Upper lobe of left lung (tissue), 6 donors: ENCODE results near the gene VSX2. TPM values are rescaled to one million over a fixed set of nuclear protein-coding genes. Genes with fewer than 3 reads are reported as not detected.

Source experiments
- ATAC-seq, 2 donors: fragments of 200-7000 bp; cut with Tn5 transposase; one replicate each; pipeline ENCODE4 v1.9.1; 2022; ENCODE audit warnings: mild to moderate bottlenecking in 2 of 2, moderate library complexity in 2 of 2; ENCODE audit not compliant: low FRiP score in 2 of 2
- DNase-seq, 2 donors: peaks; one replicate each; pipeline ENCODE4 v3.0.0-alpha.2; 2019 to 2020
- H3K27ac ChIP-seq, 4 donors: fragments of 200-600 bp; sonication (generic); one replicate each; pipeline ENCODE4 v1.5.1; 2016 to 2019
- H3K27me3 ChIP-seq, 4 donors: fragments of 200-600 bp; sonication (generic); one replicate each; pipeline ENCODE4 v1.5.1; 2017 to 2019
- H3K36me3 ChIP-seq, 4 donors: fragments of 200-600 bp; sonication (generic); one replicate each; pipeline ENCODE4 v1.5.1; 2016 to 2019
- H3K4me1 ChIP-seq, 4 donors: fragments of 200-600 bp; sonication (generic); one replicate each; pipeline ENCODE4 v1.5.1; 2018 to 2019
- H3K4me3 ChIP-seq, 4 donors: fragments of 200-600 bp; sonication (generic); one replicate each; pipeline ENCODE4 v1.5.1; 2017 to 2019; ENCODE audit warnings: mild to moderate bottlenecking in 2 of 4, moderate library complexity in 1 of 4
- H3K9me3 ChIP-seq, 4 donors: fragments of 200-600 bp; sonication (generic); one replicate each; pipeline ENCODE4 v1.5.1; 2018 to 2019
- EP300 ChIP-seq, 4 donors: sonication (generic); formaldehyde crosslinking; IDR thresholded peaks; one replicate each; pipeline ENCODE4 v1.5.1; 2017; ENCODE audit warnings: antibody characterized with exemption in 4 of 4, control low read depth in 2 of 4
- POLR2A ChIP-seq, 4 donors: fragments of 450-650 bp; IDR thresholded peaks; one replicate each; pipeline ENCODE4 v1.5.1; 2016 to 2017; ENCODE audit warnings: antibody characterized with exemption in 4 of 4, mild to moderate bottlenecking in 2 of 4
- POLR2AphosphoS5 ChIP-seq, 2 donors: sonication (generic); formaldehyde crosslinking; IDR thresholded peaks; one replicate each; pipeline ENCODE4 v1.5.1; 2017; ENCODE audit warnings: antibody characterized with exemption in 2 of 2
- WGBS, 2 donors: methylation state at CpG; one replicate each; pipeline ENCODE4 v1.1.5; 2017 to 2018; 5-methylcytosine and 5-hydroxymethylcytosine counted together
- total RNA-seq, 6 donors: library from RNA; depleted of rRNA in 4 of 6; stranded (reverse); fragments of >200 nt in 4 of 6; gene quantifications; one replicate each; pipeline versions ENCODE4 v1.1.0 to v1.2.1, GENCODE V29; 2016 to 2021
- TF ChIP-seq, protein P1 (sequence below), 6 experiments: fragments of 450-650 bp in 4 of 6; fragments of 200-600 bp in 2 of 6; sonication (generic) in 2 of 6; IDR thresholded peaks; one replicate each; pipeline ENCODE4 v1.5.1; 2016 to 2019; ENCODE audit warnings: antibody characterized with exemption in 6 of 6
- donor health status: DM: no; HTN: no; CAD: no; lungs with moderate emphysema.
- donor health status: DM: no; HTN: yes; CAD: no; lungs with severe emphysema.

The VSX2 gene
- total RNA-seq, 6 donors from 2014 or later: 0.30 TPM; not detected in 5

DNA sequence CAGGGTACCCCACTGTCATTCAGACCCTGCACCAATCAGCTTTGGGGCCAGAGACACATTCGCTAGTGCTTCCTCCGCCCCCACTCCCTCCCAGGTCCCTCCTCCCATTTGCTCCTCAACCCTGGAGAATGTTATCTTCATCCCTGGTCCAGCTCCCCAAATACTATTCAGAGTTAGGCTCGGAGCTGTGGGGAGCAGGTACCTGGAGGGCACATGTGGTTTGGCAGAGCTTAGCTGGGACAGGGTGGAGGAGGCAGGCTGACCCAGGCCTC lies 19.5 kb downstream of the VSX2 start:
- Histone ChIP-seq H3K36me3 (no peaks in the 10 kb centered on the region), H3K9me3 (no peaks in the 10 kb centered on the region), H3K4me1 (peaks cover 11 to 19% (median 14%) of the 10 kb centered on the region in 4 donors), H3K27me3 (peaks cover 0 to 5% (median 2%) of the 10 kb centered on the region in 4 donors), H3K27ac (no peak overlapping the region), H3K4me3 (no peak overlapping the region)
- ATAC-seq: no peak
- DNase-seq: no peak
- 77 to 79% methylated on average over 3 of the region's 3 CpGs for whole genome bisulfite sequencing, 2 donors
- no peak for TF ChIP-seq POLR2A (IDR thresholded peaks at IDR 0.05)

DNA sequence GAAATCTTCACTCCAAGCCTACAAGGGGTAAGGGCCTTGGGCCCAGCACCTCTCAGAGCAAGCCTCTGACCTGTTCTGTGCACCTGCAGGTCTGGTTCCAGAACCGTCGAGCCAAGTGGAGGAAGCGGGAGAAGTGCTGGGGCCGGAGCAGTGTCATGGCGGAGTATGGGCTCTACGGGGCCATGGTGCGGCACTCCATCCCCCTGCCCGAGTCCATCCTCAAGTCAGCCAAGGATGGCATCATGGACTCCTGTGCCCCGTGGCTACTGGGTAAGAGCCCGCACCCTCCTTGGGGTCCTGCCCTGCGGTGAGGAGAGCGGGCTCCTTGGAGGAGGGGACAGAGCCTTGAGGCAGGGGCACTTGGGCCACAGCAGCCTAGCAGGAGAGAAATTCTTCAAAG lies 20.3 kb downstream of the VSX2 start:
- peaks cover 0 to 5% (median 2%) of the 10 kb centered on the region in 4 donors for H3K27me3 ChIP-seq
- ATAC-seq: no peak
- peak in 1 of 2 donors; percentile 56 for DNase-seq
- no peak overlapping the region for H3K4me3 ChIP-seq
- H3K36me3 ChIP-seq: no peaks in the 10 kb centered on the region
- no peak overlapping the region for H3K27ac ChIP-seq
- peaks cover 11 to 19% (median 14%) of the 10 kb centered on the region in 4 donors for H3K4me1 ChIP-seq
- H3K9me3 ChIP-seq: no peaks in the 10 kb centered on the region
- TF ChIP-seq EP300 (IDR thresholded peaks at IDR 0.05) (no peak), POLR2A (IDR thresholded peaks at IDR 0.05) (no peak)
- 95 to 98% methylated on average over 12 of the region's 12 CpGs for WGBS, 2 donors

DNA sequence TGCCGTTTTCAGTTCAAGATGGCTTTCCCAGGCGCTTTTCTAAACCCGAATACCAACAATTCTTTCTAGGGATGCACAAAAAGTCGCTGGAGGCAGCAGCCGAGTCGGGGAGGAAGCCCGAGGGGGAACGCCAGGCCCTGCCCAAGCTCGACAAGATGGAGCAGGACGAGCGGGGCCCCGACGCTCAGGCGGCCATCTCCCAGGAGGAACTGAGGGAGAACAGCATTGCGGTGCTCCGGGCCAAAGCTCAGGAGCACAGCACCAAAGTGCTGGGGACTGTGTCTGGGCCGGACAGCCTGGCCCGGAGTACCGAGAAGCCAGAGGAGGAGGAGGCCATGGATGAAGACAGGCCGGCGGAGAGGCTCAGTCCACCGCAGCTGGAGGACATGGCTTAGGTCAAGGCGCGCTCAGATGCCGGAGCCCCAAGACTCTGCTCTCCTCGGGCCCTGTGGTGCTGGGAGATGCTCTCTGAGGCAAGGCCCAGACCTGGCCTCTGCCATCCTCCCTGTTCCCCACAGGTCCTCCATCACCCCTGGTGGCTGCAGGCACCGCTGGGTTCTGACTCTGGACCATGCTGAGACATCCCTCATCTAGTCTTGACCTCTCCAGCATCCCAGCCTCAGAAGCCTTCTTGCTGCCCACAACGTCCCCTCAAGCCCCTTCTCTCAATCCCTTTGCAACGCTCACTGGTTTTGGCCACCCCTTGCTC lies 21.4 kb downstream of the VSX2 start:
- Histone ChIP-seq H3K36me3 (no peaks in the 10 kb centered on the region), H3K9me3 (no peaks in the 10 kb centered on the region), H3K27me3 (peaks cover 0 to 5% (median 2%) of the 10 kb centered on the region in 4 donors), H3K4me3 (no peak overlapping the region), H3K27ac (no peak overlapping the region), H3K4me1 (peaks cover 11 to 19% (median 14%) of the 10 kb centered on the region in 4 donors)
- 91 to 92% methylated on average over 19 to 29 of the region's 29 CpGs for WGBS, 2 donors
- TF ChIP-seq, protein P1, sequence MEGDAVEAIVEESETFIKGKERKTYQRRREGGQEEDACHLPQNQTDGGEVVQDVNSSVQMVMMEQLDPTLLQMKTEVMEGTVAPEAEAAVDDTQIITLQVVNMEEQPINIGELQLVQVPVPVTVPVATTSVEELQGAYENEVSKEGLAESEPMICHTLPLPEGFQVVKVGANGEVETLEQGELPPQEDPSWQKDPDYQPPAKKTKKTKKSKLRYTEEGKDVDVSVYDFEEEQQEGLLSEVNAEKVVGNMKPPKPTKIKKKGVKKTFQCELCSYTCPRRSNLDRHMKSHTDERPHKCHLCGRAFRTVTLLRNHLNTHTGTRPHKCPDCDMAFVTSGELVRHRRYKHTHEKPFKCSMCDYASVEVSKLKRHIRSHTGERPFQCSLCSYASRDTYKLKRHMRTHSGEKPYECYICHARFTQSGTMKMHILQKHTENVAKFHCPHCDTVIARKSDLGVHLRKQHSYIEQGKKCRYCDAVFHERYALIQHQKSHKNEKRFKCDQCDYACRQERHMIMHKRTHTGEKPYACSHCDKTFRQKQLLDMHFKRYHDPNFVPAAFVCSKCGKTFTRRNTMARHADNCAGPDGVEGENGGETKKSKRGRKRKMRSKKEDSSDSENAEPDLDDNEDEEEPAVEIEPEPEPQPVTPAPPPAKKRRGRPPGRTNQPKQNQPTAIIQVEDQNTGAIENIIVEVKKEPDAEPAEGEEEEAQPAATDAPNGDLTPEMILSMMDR (IDR thresholded peaks at IDR 0.05): no peak
- TF ChIP-seq POLR2A (IDR thresholded peaks at IDR 0.05): no peak
- no peak for TF ChIP-seq EP300 (IDR thresholded peaks at IDR 0.05)
- no peak for TF ChIP-seq POLR2AphosphoS5 (IDR thresholded peaks at IDR 0.05)
- peak in 1 of 2 donors; percentile 61 for DNase-seq
- no peak for ATAC-seq

DNA sequence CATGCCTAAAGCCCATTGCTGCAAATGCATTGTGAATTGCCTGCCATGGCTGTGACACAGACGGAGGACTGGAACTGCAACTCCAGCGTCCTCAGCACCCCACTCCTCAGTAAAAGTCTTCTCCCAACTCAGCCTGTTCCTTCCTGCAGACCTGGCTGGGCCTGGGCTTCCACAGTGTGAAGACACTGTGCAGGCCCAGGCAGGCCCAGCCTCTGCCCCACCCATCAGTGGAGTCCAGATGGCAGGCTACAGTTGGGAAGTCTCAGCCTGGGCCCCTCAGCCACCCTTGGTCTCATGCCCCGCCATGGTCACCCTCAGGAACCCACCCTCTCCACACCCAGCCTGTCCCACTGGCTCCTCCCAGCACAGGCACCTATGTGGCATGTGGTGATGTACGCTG lies 22.0 kb downstream of the VSX2 start:
- WGBS, 2 donors: 73 to 75% methylated on average over 3 to 4 of the region's 4 CpGs
- peaks cover 11 to 19% (median 14%) of the 10 kb centered on the region in 4 donors for H3K4me1 ChIP-seq
- no peaks in the 10 kb centered on the region for H3K9me3 ChIP-seq
- no peaks in the 10 kb centered on the region for H3K36me3 ChIP-seq
- no peak overlapping the region for H3K4me3 ChIP-seq
- DNase-seq: no peak
- peak in 1 of 2 donors; percentile 50 for ATAC-seq
- TF ChIP-seq EP300 (IDR thresholded peaks at IDR 0.05) (no peak), POLR2A (IDR thresholded peaks at IDR 0.05) (no peak), POLR2AphosphoS5 (IDR thresholded peaks at IDR 0.05) (no peak)
- TF ChIP-seq, protein P1 (IDR thresholded peaks at IDR 0.05): no peak
- H3K27ac ChIP-seq: no peak overlapping the region
- H3K27me3 ChIP-seq: peaks cover 0 to 5% (median 2%) of the 10 kb centered on the region in 4 donors

DNA sequence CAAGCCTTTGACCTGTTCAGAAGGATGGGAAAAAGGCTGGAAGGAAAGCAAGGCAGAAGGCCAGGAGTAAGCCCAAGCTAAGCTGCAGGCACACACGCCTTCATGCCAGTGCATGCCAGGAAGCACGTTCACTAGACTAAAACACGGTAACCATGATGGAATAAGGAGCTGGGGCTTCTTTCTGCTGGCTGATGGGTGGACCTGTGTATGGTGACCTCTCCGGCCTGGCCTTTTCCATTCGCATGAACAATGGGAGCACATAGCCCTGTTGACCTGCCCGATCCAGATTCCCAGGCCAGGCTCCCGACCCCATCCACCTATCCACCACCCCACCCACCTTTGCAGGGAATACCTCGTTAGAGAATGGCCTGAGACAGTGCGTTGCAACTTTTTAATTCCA lies 22.8 kb downstream of the VSX2 start:
- Histone ChIP-seq H3K27me3 (peaks cover 0 to 5% (median 2%) of the 10 kb centered on the region in 4 donors), H3K4me1 (peaks cover 8 to 16% (median 10%) of the 10 kb centered on the region in 4 donors), H3K27ac (no peak overlapping the region), H3K9me3 (no peaks in the 10 kb centered on the region), H3K4me3 (no peak overlapping the region), H3K36me3 (no peaks in the 10 kb centered on the region)
- TF ChIP-seq, protein P1 (IDR thresholded peaks at IDR 0.05): no peak
- no peak for TF ChIP-seq EP300 (IDR thresholded peaks at IDR 0.05)
- TF ChIP-seq POLR2AphosphoS5 (IDR thresholded peaks at IDR 0.05): no peak
- TF ChIP-seq POLR2A (IDR thresholded peaks at IDR 0.05): no peak
- 88 to 90% methylated on average over 9 of the region's 9 CpGs for WGBS, 2 donors
- DNase-seq (no peak), ATAC-seq (no peak)

DNA sequence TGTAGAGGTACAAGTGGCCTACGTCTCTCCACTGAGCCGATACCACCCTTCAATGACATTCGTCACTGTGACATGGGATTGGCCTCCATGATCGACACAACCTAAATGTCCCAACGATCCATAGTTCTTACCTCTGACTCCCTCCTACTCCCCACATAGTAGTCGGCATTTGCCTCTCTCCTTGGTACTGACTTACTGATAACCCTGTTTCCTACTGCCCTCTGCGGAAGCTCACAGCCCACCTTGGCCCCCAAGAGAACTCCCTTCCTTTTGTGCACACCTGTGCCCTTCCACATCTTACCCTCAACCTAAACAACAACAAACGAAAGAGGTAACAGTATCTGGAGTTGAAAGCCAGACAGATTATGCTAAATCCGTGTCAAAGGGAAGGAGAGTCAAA lies 23.9 kb downstream of the VSX2 start:
- TF ChIP-seq, protein P1 (IDR thresholded peaks at IDR 0.05): no peak
- no peak for TF ChIP-seq POLR2AphosphoS5 (IDR thresholded peaks at IDR 0.05)
- no peak for TF ChIP-seq EP300 (IDR thresholded peaks at IDR 0.05)
- TF ChIP-seq POLR2A (IDR thresholded peaks at IDR 0.05): no peak
- H3K27me3 ChIP-seq: peaks cover 0 to 4% (median 0%) of the 10 kb centered on the region in 4 donors
- 79 to 84% methylated on average over 9 of the region's 9 CpGs for WGBS, 2 donors
- ATAC-seq (no peak), DNase-seq (no peak)
- H3K9me3 ChIP-seq: no peaks in the 10 kb centered on the region
- H3K36me3 ChIP-seq: no peaks in the 10 kb centered on the region
- H3K4me3 ChIP-seq: no peak overlapping the region
- no peak overlapping the region for H3K27ac ChIP-seq
- peaks cover 0 to 7% (median 4%) of the 10 kb centered on the region in 4 donors for H3K4me1 ChIP-seq
